Ammon's horn (tissue), 1 donor: Measurements from ENCODE around the gene SMYD2.

ENCODE experiments used
- DNase-seq: peaks from one replicate; pipeline ENCODE4 v3.0.0-alpha.2; 2016; ENCODE audit warnings: low spot score

Gene SMYD2

DNA sequence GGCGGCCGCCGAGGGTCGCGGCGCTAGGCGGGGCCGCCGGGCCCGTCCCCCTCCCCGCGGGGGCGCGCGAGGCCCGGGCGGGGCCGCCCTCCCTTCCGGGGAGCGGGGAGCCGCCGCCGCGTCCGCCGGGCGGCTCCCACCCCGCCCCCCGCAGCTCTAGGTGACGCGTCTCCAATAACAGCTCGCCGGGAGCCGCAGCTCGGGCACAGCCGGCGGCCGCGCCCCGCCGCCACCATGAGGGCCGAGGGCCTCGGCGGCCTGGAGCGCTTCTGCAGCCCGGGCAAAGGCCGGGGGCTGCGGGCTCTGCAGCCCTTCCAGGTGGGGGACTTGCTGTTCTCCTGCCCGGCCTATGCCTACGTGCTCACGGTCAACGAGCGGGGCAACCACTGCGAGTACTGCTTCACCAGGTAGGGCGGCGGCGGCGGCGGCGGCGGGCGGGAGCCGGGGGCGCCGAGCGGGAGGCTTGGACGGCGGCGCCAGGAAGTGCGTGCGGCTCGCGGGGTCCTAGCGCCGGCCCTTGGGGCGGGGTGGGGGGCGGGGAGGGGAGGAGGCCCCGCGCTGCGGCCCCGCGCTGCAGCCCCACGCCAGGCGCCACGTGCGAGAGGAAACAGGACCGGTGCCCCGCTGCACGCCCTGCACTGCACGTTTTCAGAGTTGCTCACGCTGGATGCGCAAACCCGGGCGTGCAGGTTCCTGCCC, at the start of gene SMYD2:
TSS of gene SMYD2 (plus strand) at position 139 of the 699 bp plus-strand sequence. CDS start at position 235, 96 bp downstream.
- peak; percentile 62 for DNase-seq

DNA sequence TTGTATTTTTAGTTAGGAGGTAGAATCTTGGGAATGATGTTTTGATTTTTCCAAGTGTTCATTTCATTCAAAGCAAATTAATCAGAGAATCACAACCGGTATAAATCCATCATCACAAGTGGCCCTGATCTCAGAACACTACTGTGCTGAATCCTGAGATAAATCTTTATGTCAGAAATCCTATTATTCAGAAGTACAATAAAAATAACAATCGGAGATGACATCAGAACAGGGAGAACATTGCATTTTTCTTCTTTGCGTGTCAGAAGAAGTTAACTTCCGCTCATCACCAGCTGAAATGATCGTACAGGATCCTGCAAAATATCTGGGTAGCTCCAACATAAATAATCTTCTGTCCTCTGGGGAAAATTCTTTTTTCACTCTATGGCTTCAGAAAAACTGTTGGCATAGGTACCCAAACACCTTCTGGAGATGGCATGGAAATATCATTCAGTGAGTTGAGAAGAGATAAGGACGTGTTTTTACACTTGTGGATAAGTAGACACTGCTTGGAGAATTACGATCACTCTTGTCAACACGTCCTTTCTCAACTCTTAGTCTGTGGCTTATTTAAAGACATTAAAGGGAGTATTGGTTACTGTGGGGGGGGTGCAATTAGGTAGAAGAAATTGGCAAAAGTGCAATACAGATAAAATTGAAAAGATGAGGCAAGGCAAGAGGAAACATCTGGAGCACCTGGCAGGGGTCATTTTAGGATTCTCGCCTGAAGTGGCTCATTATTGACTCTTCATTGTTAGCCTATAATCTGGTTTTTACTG, 46.9 kb upstream of the SMYD2 start:
- no peak for DNase-seq

- DNase-seq = no peak
These were observed 46.3 kb upstream of the SMYD2 start for GRCh38 chr1:214234635-214235025.

DNA sequence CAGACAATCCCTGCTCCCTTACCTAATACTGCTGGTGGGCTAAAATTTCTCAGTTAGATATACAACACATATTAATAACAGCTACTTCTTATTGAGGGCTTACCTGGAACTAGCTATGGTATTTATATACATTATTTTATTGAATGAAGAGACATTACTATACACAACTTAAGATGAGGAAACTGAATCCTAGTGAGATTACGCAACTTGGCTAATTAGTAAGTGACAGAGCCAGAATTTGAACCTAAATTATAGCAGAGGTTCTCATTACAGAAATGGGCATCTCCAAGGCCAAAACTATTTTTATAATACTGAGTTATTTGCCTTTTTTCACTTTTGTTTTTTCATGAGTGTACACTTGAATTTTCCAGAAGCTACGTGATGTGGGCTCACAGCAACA, 44.5 kb upstream of the SMYD2 start:
- no peak for DNase-seq

- no peak for DNase-seq
These were observed 39.9 kb upstream of the SMYD2 start for GRCh38 chr1:214241060-214241459.

- DNase-seq = no peak
These were observed 36.7 kb upstream of the SMYD2 start for GRCh38 chr1:214244252-214244651.

GRCh38 chr1:214244841-214245240, 36.1 kb upstream of the SMYD2 start:
- no peak for DNase-seq

DNA sequence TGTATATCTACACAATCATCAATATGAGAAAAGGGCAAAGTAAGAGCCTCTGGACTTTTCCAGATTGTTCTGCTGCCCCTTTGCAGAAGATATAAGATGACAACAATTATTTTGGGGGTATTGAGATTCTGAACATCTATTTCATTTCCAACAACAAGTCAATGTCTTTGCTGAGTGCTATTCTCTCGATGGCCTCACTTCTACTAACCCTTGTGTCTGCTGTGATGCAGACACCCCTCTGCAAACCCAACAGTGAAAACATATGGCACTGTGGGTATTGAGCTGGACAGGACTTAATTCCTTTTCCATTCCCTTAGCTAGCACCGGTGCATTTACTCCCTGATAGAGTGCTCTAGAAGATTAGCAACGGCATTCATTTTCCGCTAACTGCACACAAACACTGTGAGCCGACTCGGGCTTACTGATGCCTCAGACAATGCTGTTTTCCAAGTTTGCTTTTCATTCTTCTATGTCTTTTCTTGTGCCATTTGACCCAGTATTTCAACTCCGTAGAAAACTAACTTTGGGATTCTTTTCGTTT, 33.4 kb upstream of the SMYD2 start:
- no peak for DNase-seq

DNA sequence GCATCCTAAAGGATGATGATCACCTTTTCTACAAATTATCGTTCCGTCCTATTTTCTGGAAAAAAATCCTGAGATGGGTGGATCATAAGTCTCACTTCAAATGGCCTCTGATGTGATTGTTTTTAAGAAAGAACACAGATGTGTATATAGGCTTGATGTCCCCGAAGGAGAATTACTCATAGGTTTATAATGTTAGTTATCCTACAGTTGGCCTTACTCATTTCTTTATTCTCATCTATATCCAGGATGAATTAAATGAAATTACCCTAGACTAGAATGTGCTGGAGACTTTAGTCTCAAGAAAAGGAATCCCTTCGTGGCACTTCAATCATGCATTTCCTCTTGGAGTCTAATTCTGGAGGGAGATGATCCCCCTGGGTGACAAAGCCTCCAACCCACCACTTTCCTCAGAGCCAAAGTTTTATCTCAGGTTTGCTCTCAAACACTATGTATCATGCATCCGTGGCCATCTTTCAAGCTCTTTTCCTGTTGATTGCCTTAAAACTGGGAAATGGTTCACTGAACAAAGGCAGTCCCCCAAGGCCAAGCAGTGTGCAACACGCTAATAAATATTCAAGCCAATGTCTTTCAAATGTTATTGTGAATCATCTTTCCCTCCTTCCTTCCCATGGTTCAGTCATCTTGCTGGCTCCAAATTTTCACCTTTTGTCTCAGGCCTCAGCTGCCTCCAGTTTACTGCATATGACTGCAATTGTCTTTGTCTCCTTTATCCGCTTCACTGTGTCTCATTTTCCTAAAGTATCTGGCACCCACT, 32.5 kb upstream of the SMYD2 start:
- no peak for DNase-seq

DNA sequence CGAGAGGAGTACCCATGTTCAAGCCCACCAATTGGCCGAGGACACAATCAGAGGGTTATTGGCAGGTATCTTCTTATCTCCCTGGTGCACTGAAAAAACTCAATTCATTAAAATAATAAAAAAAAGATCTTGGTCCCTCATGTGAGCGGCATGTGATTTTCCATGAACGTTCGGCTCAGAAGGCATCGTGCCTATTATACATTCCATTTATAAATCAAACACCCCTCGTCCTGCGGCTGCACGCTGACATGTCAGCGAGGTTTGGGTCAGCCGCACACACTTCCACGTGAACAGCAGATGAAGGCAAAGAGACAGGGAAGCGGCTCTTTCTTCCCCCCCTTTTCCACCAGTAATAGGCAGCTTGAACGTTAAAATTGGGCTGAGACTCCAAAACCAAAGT, 31.3 kb upstream of the SMYD2 start:
- no peak for DNase-seq

DNA sequence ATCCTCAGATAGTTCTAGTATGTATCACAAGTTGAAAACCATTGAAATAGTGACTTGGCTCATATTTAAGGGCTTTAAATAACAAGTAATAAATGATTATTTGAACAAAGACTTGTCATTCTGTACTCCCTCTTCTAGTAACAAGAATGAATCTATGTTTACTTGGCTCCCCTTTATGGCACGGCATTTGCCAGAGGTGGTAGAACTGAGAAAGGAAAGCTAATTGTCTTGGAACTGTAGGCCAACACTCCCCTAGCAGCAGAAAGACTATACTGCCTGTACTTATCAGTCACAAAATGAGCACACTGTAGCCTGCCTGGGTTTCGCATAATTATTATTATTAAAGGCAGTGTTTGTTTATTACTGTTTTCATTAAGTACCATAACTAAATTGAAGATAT, 29.6 kb upstream of the SMYD2 start:
- DNase-seq = no peak

GRCh38 chr1:214255509-214255908, 25.4 kb upstream of the SMYD2 start:
- DNase-seq = no peak

- DNase-seq = no peak
These were observed 21.5 kb upstream of the SMYD2 start for GRCh38 chr1:214259353-214259977.

GRCh38 chr1:214260561-214261205, 20.3 kb upstream of the SMYD2 start:
- no peak for DNase-seq

- DNase-seq = peak; percentile 89
These were observed 19.5 kb upstream of the SMYD2 start for GRCh38 chr1:214261206-214262123.

GRCh38 chr1:214264196-214264595, 16.8 kb upstream of the SMYD2 start:
- no peak for DNase-seq

DNA sequence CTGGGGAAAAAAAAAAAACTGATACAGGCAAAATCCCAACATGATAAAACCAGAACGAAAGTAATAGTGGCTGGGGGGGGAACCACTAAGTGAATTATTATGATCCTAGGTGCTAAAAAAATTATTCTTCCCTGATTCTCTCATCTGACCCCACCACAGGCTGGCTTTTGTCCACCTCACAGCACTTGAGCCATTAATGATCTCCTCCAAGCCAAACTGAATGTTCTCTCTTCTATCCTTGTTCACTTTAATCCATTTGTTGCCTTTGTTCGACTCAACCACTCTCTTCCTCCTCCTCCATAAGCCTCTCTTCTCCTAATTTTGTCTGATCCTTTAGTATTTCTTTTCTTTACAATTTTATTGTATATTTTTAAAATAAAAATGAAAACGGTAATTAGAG, 16.0 kb upstream of the SMYD2 start:
- no peak for DNase-seq

DNA sequence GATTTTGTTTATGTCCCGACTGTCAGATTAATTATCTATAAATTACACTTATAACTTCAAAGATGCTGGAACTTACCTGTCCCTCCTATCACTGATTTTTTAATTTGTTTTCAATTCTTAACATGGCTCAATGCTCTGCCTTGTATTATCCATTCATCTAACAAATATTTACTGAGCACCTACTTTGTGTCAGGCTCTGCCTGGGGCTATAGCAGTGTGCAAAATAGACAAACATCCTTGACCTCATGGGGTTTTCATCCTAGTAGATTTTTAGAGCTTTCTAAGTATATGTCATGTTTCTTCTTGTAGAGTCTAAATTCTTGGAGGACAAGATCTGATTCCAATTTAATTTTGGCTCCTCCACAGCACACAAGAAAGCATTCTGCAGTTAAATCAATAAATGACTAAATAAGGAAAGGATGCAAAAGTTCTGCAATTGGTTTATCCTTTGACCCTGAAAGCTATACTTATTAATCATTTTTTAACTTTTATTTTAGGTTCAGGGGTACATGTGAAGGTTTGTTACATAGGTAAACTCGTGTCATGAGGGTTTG, 10.8 kb upstream of the SMYD2 start:
- no peak for DNase-seq

DNA sequence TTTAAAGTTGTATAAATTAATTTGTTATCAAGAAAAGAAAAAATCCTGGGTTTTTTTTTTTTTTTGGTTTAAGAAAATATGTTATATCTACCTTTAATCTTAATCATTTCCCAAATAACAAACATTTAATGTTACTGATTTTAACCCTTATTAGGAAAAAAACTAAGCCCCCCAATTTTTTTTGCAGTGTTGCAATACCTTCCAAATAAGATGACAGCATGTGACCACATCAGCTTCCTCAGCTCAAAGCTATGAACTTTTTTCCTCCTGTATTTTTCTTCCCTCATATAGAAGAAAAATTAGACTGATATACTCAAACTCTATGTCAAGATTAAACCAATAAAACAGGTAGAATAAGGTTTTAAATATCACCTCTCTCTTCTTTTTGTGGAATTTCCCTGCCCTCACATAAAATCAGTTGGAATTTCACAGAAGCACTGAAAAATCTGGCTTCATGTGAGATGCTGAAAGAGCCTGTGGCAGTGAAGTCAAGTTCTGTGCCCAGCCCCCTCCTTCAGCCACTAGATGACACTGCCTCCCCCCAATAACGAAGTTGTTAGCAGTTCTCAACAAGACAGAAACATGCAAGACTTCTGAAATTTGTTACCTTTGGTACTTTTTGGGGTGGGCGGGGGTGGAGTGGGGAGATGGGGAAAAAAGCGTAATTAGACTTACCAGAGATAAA, 9.6 kb upstream of the SMYD2 start:
- DNase-seq = no peak
